ENCODE data around the gene YWHAH. TPM values are rescaled to one million over a fixed set of nuclear protein-coding genes. Genes with fewer than 3 reads are reported as not detected.

YWHAH gene
- total and polyA plus RNA-seq, 9 of the 15 experiments (the other 6 are each of a cell fraction or from before 2014, with no cell fraction given), result 32.0 to 177 (median 114) TPM

- peak in 1 of 2 experiments; percentile 79; a peak in 2 of 4 replicates for TF ChIP-seq ZNF318 (IDR thresholded peaks at IDR 0.05; ENCODE audit: borderline replicate concordance in 1 of 2, low read depth in 1 of 2)
- no peak for TF ChIP-seq GATAD2B (IDR thresholded peaks at IDR 0.05; ENCODE audit: borderline replicate concordance)
- TF ChIP-seq ZNF23 (CRISPR knock-in tag; IDR thresholded peaks at IDR 0.05), result no peak
- TF ChIP-seq NFXL1 (CRISPR knock-in tag; IDR thresholded peaks at IDR 0.05), result no peak
- TF ChIP-seq CUX1 (CRISPR knock-in tag; IDR thresholded peaks at IDR 0.05), result no peak
- TF ChIP-seq ZBTB43 (CRISPR knock-in tag; IDR thresholded peaks at IDR 0.05), result no peak
- TF ChIP-seq KLF1 (tag; IDR thresholded peaks at IDR 0.05), result no peak
- TF ChIP-seq SNRNP70 (optimal IDR thresholded peaks at IDR 0.05; ENCODE audit: low read depth, low read length), result no peak
- no peak for TF ChIP-seq BRCA1 (IDR thresholded peaks at IDR 0.05)
- no peak for TF ChIP-seq BRCA1 (CRISPR knock-in tag; IDR thresholded peaks at IDR 0.05)
- no peak for TF ChIP-seq SMARCB1 (IDR thresholded peaks at IDR 0.05; ENCODE audit: insufficient read length, low read depth)
- TF ChIP-seq ZNF699 (CRISPR knock-in tag; IDR thresholded peaks at IDR 0.05; ENCODE audit: insufficient replicate concordance), result no peak
- TF ChIP-seq ZNF124 (CRISPR knock-in tag; IDR thresholded peaks at IDR 0.05), result no peak
Measured at GRCh38 chr22:31911565-31912406, 32.5 kb upstream of the YWHAH start (continued).
